Erythroblast (primary cell): Measurements from ENCODE around the gene NACA2.

ENCODE experiments used
- GATA1 ChIP-seq: IDR thresholded peaks from 2 replicates; pipeline ENCODE4 v1.6.1; 2011; ENCODE audit warnings: low read depth, mild to moderate bottlenecking, control low read depth, low read length, moderate library complexity
- POLR2A ChIP-seq: IDR thresholded peaks from 2 replicates; pipeline ENCODE4 v1.6.1; 2011; ENCODE audit warnings: mild to moderate bottlenecking, low read length

DNA sequence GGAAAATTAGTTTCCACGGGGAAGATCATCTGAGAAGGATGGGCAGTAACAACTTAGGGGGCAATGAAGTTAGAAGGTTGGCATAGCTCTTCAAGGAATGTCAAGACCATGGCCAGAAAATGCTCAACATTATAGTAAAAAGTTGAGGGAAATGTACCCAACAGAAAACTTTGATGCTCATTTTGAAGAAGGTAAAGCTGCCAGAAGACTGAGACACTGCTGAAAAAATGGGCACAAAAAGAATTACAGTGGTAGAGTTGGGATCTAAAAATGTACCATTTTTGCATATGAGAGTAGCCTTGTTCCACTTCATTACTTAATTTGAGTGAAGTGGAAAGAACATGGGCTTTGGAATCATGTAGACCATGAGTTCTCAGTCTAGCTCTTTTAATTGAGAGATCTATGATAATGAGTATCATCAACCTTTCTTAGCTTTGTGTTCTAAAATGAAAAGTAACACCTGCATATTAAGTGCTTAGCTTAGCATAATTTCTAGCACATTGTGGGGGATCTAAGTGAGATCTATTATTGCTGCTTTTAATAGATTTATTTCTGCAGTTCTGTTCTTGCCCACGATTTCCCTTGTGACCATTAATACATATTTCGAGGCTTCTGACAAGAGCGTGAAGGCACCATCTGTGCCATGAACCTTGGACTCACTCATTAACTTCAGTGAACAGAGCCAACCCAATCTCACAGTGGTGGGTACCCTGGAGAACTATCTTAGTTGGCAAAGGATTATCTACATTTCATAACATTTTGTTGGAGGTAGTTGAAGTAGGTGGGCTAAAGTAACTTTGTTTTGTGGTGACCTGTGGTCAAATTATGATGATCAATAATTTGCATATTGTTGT is 3.0 kb downstream of the NACA2 start:
- TF ChIP-seq POLR2A (no peak), GATA1 (no peak)
